Omental fat pad (tissue), 4 donors: Measurements from ENCODE around the gene AFF3. TPM values are rescaled to one million over a fixed set of nuclear protein-coding genes. Genes with fewer than 3 reads are reported as not detected.

ENCODE experiments used
- ATAC-seq: fragments of 150-250 bp; one replicate; pipeline ENCODE4 v1.9.1; 2016; ENCODE audit warnings: mild to moderate bottlenecking, moderate library complexity; ENCODE audit not compliant: low FRiP score
- DNase-seq: peaks from one replicate; pipeline ENCODE4 v3.0.0-alpha.2; 2019; ENCODE audit warnings: low spot score
- CTCF ChIP-seq, 3 donors: fragments of 450-650 bp; IDR thresholded peaks; one replicate each; pipeline ENCODE4 v1.5.1; 2016 to 2017; ENCODE audit warnings: antibody characterized with exemption in 3 of 3, mild to moderate bottlenecking in 3 of 3, moderate library complexity in 2 of 3
- total RNA-seq, 4 donors: library from RNA; depleted of rRNA; stranded (reverse); fragments of >200 nt; gene quantifications; one replicate each; pipeline ENCODE4 v1.1.0, GENCODE V29; 2016

AFF3 gene
- total RNA-seq, 4 donors from 2014 or later = 1.4 to 6.0 (median 2.7) TPM

- no peak for TF ChIP-seq CTCF (IDR thresholded peaks at IDR 0.05)
- ATAC-seq = no peak
- DNase-seq = no peak
Measured at GRCh38 chr2:100073110-100073509, 69.3 kb downstream of the AFF3 start.

- TF ChIP-seq CTCF (IDR thresholded peaks at IDR 0.05) = no peak
- DNase-seq (no peak), ATAC-seq (no peak)
Measured at GRCh38 chr2:100072503-100072902, 69.9 kb downstream of the AFF3 start.

GRCh38 chr2:100071335-100072043 lies 70.9 kb downstream of the AFF3 start:
- no peak for TF ChIP-seq CTCF (IDR thresholded peaks at IDR 0.05)
- DNase-seq (no peak), ATAC-seq (no peak)

DNA sequence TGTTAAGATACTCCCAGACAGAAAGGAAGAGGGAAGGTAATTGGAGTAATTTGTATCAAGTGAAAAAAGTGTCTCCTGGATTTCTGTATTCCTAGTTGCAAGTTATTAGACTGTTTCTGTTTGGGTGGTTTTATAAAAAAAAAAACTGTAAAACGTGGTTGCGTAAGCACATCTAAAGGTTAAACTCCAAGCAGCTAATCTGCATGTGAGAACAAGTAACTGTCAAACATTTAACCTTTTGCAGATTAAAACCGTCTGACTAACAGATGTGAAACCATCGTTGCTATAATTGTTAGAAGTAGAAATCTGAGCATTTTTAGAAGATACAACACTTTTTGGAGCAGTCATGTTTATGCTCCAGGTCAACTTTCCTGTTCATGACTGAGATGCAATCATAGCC lies 72.3 kb downstream of the AFF3 start:
- DNase-seq (no peak), ATAC-seq (no peak)
- TF ChIP-seq CTCF (IDR thresholded peaks at IDR 0.05) = no peak

DNA sequence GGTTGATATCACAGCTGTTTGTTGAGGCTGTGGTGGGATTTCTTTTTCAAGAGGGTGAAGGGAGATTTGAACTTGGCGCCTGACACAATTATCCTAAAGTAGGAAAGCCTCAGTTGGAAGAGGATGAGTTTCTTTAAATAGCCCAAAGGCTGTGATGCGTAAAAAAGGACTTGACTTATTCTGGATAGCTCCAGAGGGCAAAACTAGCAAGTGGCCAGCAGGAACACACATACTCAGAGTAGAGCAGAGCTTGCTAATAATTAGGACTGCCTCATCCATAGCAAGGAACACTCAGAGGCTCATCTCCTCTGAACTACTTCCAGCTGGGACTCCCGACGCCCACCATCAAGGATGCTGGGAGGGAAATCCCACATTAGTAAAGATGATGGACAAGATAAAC lies 74.0 kb downstream of the AFF3 start:
- no peak for ATAC-seq
- TF ChIP-seq CTCF (IDR thresholded peaks at IDR 0.05) = no peak
- DNase-seq = no peak

GRCh38 chr2:100067784-100068183 lies 74.6 kb downstream of the AFF3 start:
- no peak for TF ChIP-seq CTCF (IDR thresholded peaks at IDR 0.05)
- ATAC-seq (no peak), DNase-seq (no peak)

DNA sequence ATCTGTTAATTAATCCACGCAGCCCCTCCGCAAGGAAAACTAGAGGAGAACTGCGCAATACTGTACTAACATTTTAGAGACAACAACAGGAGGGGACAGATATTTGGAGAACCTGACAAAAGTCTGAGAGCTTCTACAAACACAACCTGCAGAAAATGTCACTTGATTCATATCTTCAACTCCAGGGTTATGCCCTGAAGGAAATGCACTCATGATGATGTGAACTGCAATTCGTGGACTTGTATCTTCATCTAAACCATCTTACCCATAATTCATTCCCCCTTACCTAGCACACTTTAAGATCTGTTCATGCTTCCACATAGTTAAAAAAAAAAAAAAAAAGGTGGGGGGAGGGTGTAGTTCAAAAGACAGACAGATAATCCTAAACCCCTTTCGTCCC lies 75.5 kb downstream of the AFF3 start:
- no peak for DNase-seq
- ATAC-seq = no peak
- TF ChIP-seq CTCF (IDR thresholded peaks at IDR 0.05) = no peak
